Rectal smooth muscle tissue (tissue), 1 donor: ENCODE measurements around the gene SCN1A.

ENCODE experiments used
- H3K27ac ChIP-seq: one replicate; pipeline ENCODE4 v1.7.0; 2013; ENCODE audit warnings: low read depth, low read length, inconsistent platforms
- H3K27me3 ChIP-seq: one replicate; pipeline ENCODE4 v1.7.0; 2013; ENCODE audit warnings: low read length; ENCODE audit not compliant: control insufficient read depth, insufficient read depth
- H3K36me3 ChIP-seq: one replicate; pipeline ENCODE4 v1.7.0; 2013; ENCODE audit warnings: low read length; ENCODE audit not compliant: control insufficient read depth, insufficient read depth
- H3K4me1 ChIP-seq: one replicate; pipeline ENCODE4 v1.7.0; 2013; ENCODE audit warnings: low read length; ENCODE audit not compliant: control insufficient read depth, insufficient read depth
- H3K4me3 ChIP-seq: one replicate; pipeline ENCODE4 v1.7.0; 2013; ENCODE audit warnings: low read length
- H3K9ac ChIP-seq: one replicate; pipeline ENCODE4 v1.7.0; 2013; ENCODE audit warnings: low read length

Gene SCN1A

DNA sequence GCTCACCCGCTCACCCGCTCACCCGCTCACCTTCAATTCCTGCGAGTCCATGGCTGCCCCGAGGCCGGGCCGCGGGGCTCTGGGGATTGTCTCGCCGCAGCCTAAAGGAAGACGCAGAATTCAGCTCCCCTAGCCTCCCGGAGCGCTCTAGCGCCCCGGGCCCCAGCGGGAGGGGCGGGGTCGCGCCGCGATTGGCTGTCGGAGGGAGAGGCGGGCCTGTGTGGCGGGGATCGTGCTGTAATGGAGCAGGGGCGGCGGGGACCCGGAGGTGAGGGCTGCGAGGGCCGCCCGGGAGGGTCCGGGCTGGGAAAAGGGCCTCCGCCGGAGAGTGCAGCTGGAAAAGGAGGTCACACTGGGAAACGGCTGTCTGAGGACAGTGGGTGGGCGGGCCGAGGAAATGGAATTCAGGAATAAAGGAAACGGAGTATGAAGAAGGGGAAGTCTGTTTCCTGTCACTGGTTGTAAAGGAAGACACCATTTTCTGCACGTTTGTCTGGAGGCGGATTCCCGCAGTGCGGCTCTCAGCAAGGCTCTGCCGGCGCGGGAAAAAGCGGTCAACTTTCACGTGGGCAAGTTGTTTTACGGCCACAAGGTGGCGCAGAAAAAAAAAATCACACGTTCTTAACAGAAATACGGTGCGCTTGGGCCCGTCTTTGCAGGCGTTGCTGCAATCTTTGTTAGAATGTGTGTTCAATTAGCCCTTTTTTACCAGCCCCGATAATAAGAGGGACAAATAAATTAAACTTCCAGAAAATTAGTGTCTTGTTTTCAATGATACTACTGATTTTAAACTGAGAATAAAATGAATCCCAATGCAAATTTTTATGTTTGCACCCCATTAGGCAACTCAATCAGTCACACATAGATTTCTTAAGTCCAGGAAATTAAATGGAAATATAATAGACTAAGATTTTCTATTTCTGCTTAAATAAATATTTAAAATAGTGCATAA, 173.9 kb downstream of the SCN1A start, which contains the start of gene TTC21B:
Gene TTC21B (minus strand): TSS at position 122 of the 952 bp plus-strand sequence. CDS start 71 bp downstream, at position 51.
- peak within 1 kb of the TSS; percentile 74 for H3K27ac ChIP-seq
- H3K9ac ChIP-seq, result peak within 1 kb of the TSS; percentile 49
- peak within 1 kb of the TSS; percentile 85 for H3K4me3 ChIP-seq
- H3K27me3 ChIP-seq, result no peaks in the 10 kb centered on the region
- no peaks in the 10 kb centered on the region for H3K36me3 ChIP-seq
- peaks cover 11% of the 10 kb centered on the region for H3K4me1 ChIP-seq

DNA sequence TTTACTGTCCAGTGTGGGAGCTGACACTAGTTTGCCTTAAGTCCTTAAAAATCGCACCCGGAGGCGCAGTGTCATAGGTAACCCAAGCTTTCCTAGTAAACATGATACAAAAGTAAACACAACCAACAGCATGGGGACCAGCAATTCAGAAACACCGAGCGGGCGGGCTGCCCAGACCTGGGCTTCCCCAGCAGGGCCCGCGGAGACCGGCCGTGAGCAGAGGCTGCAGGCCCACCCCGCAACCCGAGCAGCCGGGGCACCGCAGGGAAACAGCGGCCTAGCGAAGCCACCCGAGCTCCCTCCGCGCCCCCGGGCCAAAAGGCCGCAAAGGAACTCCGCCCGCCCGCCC, 174.5 kb downstream of the SCN1A start:
- Histone ChIP-seq H3K4me3 (peak overlapping the region; percentile 85), H3K9ac (peak overlapping the region; percentile 49), H3K27me3 (no peaks in the 10 kb centered on the region), H3K4me1 (peaks cover 11% of the 10 kb centered on the region), H3K36me3 (no peaks in the 10 kb centered on the region), H3K27ac (peak overlapping the region; percentile 74)

- Histone ChIP-seq H3K27me3 (no peaks in the 10 kb centered on the region), H3K4me1 (peaks cover 11% of the 10 kb centered on the region), H3K9ac (no peak overlapping the region), H3K4me3 (peak overlapping the region; percentile 85), H3K27ac (peak overlapping the region; percentile 74), H3K36me3 (no peaks in the 10 kb centered on the region)
Observed at GRCh38 chr2:165952741-165953211, 175.0 kb downstream of the SCN1A start.

- Histone ChIP-seq H3K36me3 (no peaks in the 10 kb centered on the region), H3K4me1 (peaks cover 11% of the 10 kb centered on the region), H3K27me3 (no peaks in the 10 kb centered on the region), H3K9ac (no peak overlapping the region), H3K27ac (no peak overlapping the region), H3K4me3 (no peak overlapping the region)
Observed at GRCh38 chr2:165952085-165952484, 175.7 kb downstream of the SCN1A start.

- Histone ChIP-seq H3K27ac (no peak overlapping the region), H3K4me1 (peaks cover 11% of the 10 kb centered on the region), H3K36me3 (no peaks in the 10 kb centered on the region), H3K9ac (no peak overlapping the region), H3K27me3 (no peaks in the 10 kb centered on the region), H3K4me3 (no peak overlapping the region)
Observed at GRCh38 chr2:165950438-165950837, 177.4 kb downstream of the SCN1A start.

- Histone ChIP-seq H3K27me3 (no peaks in the 10 kb centered on the region), H3K36me3 (peaks cover 5% of the 10 kb centered on the region), H3K27ac (no peak overlapping the region), H3K4me1 (no peaks in the 10 kb centered on the region), H3K9ac (no peak overlapping the region), H3K4me3 (no peak overlapping the region)
Observed at GRCh38 chr2:165941827-165942226, 186.0 kb downstream of the SCN1A start.

DNA sequence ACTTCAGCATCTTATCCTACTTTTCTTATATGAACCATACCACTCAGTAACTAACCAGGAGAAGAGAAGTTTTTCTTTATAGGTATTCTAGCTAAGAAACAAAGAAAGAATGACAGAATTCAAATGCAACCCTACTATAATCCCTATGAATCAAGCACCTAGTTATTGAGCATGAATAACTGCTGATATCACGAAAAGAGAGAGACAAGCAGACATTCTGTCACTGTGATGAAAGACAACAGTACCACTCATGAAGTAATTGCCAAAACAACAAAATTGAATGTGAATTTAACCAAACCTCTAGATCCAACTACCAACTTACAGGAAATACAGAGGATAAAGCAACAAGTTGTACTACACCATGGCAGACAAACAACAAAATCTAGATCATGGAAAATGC, 189.6 kb downstream of the SCN1A start:
- Histone ChIP-seq H3K27me3 (no peaks in the 10 kb centered on the region), H3K4me3 (no peak overlapping the region), H3K27ac (no peak overlapping the region), H3K4me1 (no peaks in the 10 kb centered on the region), H3K9ac (no peak overlapping the region), H3K36me3 (peaks cover 5% of the 10 kb centered on the region)
